Pancreas (tissue), 10 donors: ENCODE measurements around the gene SH2D5. TPM values are rescaled to one million over a fixed set of nuclear protein-coding genes. Genes with fewer than 3 reads are reported as not detected.

Experiments used
- ATAC-seq, 4 donors: fragments of 200-7000 bp; cut with Tn5 transposase; one replicate each; pipeline versions ENCODE4 v1.8.0 to v1.9.1; 2020; ENCODE audit warnings: mild to moderate bottlenecking in 4 of 4, moderate library complexity in 4 of 4
- DNase-seq, 6 donors: peaks; one replicate each; pipeline ENCODE4 v3.0.0-alpha.2; 2020
- FAIRE-seq: peaks from 2 replicates; lab custom pipeline; 2012; peaks lifted over from hg19 to GRCh38; lab: Jason Lieb, UNC
- H3K27ac ChIP-seq, 4 donors: fragments of 200-600 bp; sonication (generic); 1 replicate in 3 of 4; 2 replicates in 1 of 4; pipeline versions ENCODE4 v1.5.0 to v1.8.0; 2020
- H3K27me3 ChIP-seq, 4 donors: fragments of 200-600 bp; one replicate each; pipeline ENCODE4 v1.8.0; 2021
- H3K36me3 ChIP-seq, 3 donors: fragments of 200-600 bp; sonication (generic) in 1 of 3; one replicate each; pipeline versions ENCODE4 v1.5.0 to v1.8.0; 2020 to 2021
- H3K4me1 ChIP-seq, 3 donors: fragments of 200-600 bp; one replicate each; pipeline ENCODE4 v1.8.0; 2021
- H3K4me3 ChIP-seq, 4 donors: fragments of 200-600 bp; sonication (generic) in 2 of 4; one replicate each; pipeline versions ENCODE4 v1.5.0 to v1.8.0; 2020 to 2021
- H3K9me3 ChIP-seq, 4 donors: fragments of 200-600 bp; one replicate each; pipeline ENCODE4 v1.8.0; 2021
- WGBS, 2 donors: extraction: QIAGEN DNeasy Blood & Tissue Kit; methylation state at CpG; one replicate each; pipeline ENCODE4 v1.1.7; 2013; 5-methylcytosine and 5-hydroxymethylcytosine counted together
- intact Hi-C, 3 donors: fragments of 100-400 bp; cut with DNase I; formaldehyde crosslinking; loops; one replicate each; pipeline versions ENCODE4 v1.11.1 to v1.14.2; 2022
- polyA plus RNA-seq, 2 donors: library from polyadenylated mRNA; stranded (reverse); fragments of 200-250 nt; gene quantifications; one replicate each; pipeline ENCODE4 v1.2.3, GENCODE V29; 2013
- total RNA-seq, 6 donors: library from RNA; stranded (reverse); fragmentation: NEBNext Ultra II Directional in 4 of 6; extraction: Animal tissue kit (Norgen Biotek cat#: 25700) in 4 of 6; gene quantifications; one replicate each; pipeline versions ENCODE4 v1.2.1 to v1.2.4, GENCODE V29; 2021 to 2023
- TF ChIP-seq, protein P1 (sequence below), 4 donors: fragments of 200-600 bp; sonication (generic) in 3 of 4; IDR thresholded peaks; one replicate each; pipeline versions ENCODE4 v1.5.0 to v1.8.0; 2021; ENCODE audit warnings: antibody characterized with exemption in 4 of 4
- donor health status: healthy with polysubstance abuse.
- donor health status: DM: no; HTN: no; CAD: no; lungs with moderate emphysema.
- donor health status: DM: no; HTN: no; CAD: no.
- donor health status: control.
- donor health status: control.
- donor health status: Bipolar disorder and iron deficiency.
- donor health status: DM: yes; HTN: yes; CAD: no.
- donor health status: DM: no; HTN: no; CAD: no.
- donor health status: DM: no; HTN: no; CAD: no.
- donor health status: DM: yes; HTN: yes; CAD: no.

Gene SH2D5
- total and polyA plus RNA-seq, 8 donors, result 0.05 to 0.27 (median 0.09) TPM; not detected in 5

- ATAC-seq, result no peak
Observed at GRCh38 chr1:20723159-20723536, 9.4 kb downstream of the SH2D5 start.

GRCh38 chr1:20721117-20722061 is 11.1 kb downstream of the SH2D5 start:
- DNase-seq (peak in 1 of 6 donors; percentile 54), ATAC-seq (no peak)
- TF ChIP-seq, protein P1, sequence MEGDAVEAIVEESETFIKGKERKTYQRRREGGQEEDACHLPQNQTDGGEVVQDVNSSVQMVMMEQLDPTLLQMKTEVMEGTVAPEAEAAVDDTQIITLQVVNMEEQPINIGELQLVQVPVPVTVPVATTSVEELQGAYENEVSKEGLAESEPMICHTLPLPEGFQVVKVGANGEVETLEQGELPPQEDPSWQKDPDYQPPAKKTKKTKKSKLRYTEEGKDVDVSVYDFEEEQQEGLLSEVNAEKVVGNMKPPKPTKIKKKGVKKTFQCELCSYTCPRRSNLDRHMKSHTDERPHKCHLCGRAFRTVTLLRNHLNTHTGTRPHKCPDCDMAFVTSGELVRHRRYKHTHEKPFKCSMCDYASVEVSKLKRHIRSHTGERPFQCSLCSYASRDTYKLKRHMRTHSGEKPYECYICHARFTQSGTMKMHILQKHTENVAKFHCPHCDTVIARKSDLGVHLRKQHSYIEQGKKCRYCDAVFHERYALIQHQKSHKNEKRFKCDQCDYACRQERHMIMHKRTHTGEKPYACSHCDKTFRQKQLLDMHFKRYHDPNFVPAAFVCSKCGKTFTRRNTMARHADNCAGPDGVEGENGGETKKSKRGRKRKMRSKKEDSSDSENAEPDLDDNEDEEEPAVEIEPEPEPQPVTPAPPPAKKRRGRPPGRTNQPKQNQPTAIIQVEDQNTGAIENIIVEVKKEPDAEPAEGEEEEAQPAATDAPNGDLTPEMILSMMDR (IDR thresholded peaks at IDR 0.05), result no peak

More at GRCh38 chr1:20723159-20723536, 9.4 kb downstream of the SH2D5 start:
- TF ChIP-seq, protein P1 (IDR thresholded peaks at IDR 0.05), result no peak
- Histone ChIP-seq H3K4me1 (no peaks in the 10 kb centered on the region), H3K36me3 (no peaks in the 10 kb centered on the region), H3K4me3 (no peak overlapping the region), H3K27ac (no peak overlapping the region), H3K9me3 (no peaks in the 10 kb centered on the region), H3K27me3 (no peaks in the 10 kb centered on the region)
- no peak for DNase-seq
- intact Hi-C loops, result no loop called here
- 86 to 88% methylated on average over 4 of the region's 4 CpGs for WGBS, 2 donors
- no peak for FAIRE-seq

DNA sequence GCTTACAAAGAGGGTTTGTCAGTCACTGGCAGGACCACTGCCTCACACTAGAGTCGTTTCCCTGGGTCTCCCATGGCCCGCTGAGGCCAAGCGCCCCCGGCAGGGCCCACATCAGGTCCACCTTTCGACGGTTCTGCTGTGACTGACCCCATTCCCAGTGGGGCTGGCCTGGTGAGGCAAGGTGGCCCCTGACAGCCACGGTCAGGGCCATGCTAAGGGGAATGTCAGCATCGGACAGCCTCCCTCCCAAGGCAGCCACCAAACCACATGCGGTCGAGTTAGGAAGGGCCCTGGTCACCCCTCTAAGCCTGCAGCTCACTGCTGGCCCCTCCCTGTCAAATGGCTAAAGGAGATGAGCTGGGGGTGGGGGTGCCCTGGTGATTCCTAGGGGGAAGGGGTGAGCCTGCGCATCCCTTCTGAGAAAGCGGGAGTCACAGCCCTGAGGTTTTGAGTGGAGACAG is 11.8 kb downstream of the SH2D5 start:
- Histone ChIP-seq H3K27ac (no peak overlapping the region), H3K4me3 (no peak overlapping the region), H3K9me3 (no peaks in the 10 kb centered on the region), H3K27me3 (no peaks in the 10 kb centered on the region), H3K36me3 (no peaks in the 10 kb centered on the region), H3K4me1 (peaks cover 0 to 3% (median 0%) of the 10 kb centered on the region in 3 donors)
- intact Hi-C loops, result no loop called here
- DNase-seq, result peak in 1 of 6 donors; percentile 44
- FAIRE-seq, result no peak
- TF ChIP-seq, protein P1 (IDR thresholded peaks at IDR 0.05), result no peak
- ATAC-seq, result no peak
- 84 to 85% methylated on average over 11 to 12 of the region's 12 CpGs for WGBS, 2 donors

More at GRCh38 chr1:20721117-20722061, 11.1 kb downstream of the SH2D5 start:
- Histone ChIP-seq H3K4me3 (no peak overlapping the region), H3K4me1 (peaks cover 0 to 3% (median 0%) of the 10 kb centered on the region in 3 donors), H3K36me3 (no peaks in the 10 kb centered on the region), H3K27ac (no peak overlapping the region), H3K9me3 (no peaks in the 10 kb centered on the region), H3K27me3 (no peaks in the 10 kb centered on the region)
- 85 to 88% methylated on average over 29 of the region's 29 CpGs for WGBS, 2 donors
- no peak for FAIRE-seq
- intact Hi-C loops, result no loop called here

GRCh38 chr1:20719871-20720620 is 12.5 kb downstream of the SH2D5 start:
- ATAC-seq (no peak), DNase-seq (peak in 1 of 6 donors; percentile 30), FAIRE-seq (no peak)
- Histone ChIP-seq H3K4me3 (no peak overlapping the region), H3K27ac (no peak overlapping the region), H3K36me3 (no peaks in the 10 kb centered on the region), H3K9me3 (no peaks in the 10 kb centered on the region), H3K4me1 (peaks cover 0 to 3% (median 0%) of the 10 kb centered on the region in 3 donors), H3K27me3 (no peaks in the 10 kb centered on the region)
- TF ChIP-seq, protein P1 (IDR thresholded peaks at IDR 0.05), result no peak
- intact Hi-C loops, result no loop called here
- 74 to 75% methylated on average over 5 of the region's 5 CpGs for WGBS, 2 donors
